HCT116 (cell line): ENCODE results near the gene ZNF674. TPM values are rescaled to one million over a fixed set of nuclear protein-coding genes. Genes with fewer than 3 reads are reported as not detected.

Experiments used
- ATAC-seq: fragments of 200-7000 bp; cut with Tn5 transposase; 2 replicates; pipeline ENCODE4 v1.9.1; 2020; ENCODE audit warnings: mild to moderate bottlenecking, moderate library complexity
- BruUV-seq: library from RNA; stranded (reverse); fragments of 400-500 nt; replicated peaks from 2 replicates; lab custom pipeline; 2021; lab: Mats Ljungman, UMichigan
- CTCF ChIA-PET: fragments of 300-600 bp; sonication (Branson Sonifier 250); formaldehyde crosslinking; loops from one replicate; lab custom pipeline; 2021; ENCODE audit warnings: antibody characterized with exemption; lab: Charles Lee
- POLR2A ChIA-PET: fragments of 300-600, 350-600 bp; sonication (Branson Sonifier 250); formaldehyde crosslinking; loops from one replicate; lab custom pipeline; 2021; ENCODE audit warnings: antibody characterized with exemption; lab: Charles Lee
- RAD21 ChIA-PET, 2 experiments: fragments of 300-600 bp; sonication (Branson Sonifier 250); formaldehyde crosslinking; loops; one replicate each; lab custom pipeline; 2023; ENCODE audit warnings: low total read pairs in 2 of 2; ENCODE audit not compliant: uncharacterized antibody in 2 of 2, unreplicated experiment in 2 of 2, low non-redundant PET in 1 of 2; lab: Charles Lee
- DNase-seq: peaks from one replicate; pipeline ENCODE4 v3.0.0-alpha.2; 2010; ENCODE audit warnings: low read depth, low spot score
- H2AFZ ChIP-seq: fragments of 200-600 bp; shearing (Covaris generic), sonication (generic); 2 replicates; pipeline ENCODE4 v1.6.1; 2017; ENCODE audit warnings: low read depth, mixed run types, mixed read lengths, antibody characterized with exemption, low read length; ENCODE audit not compliant: poor library complexity, severe bottlenecking
- H3K27ac ChIP-seq: 2 replicates; pipeline ENCODE4 v1.5.1; 2012; ENCODE audit warnings: low read depth, low read length
- H3K27me3 ChIP-seq: fragments of 200-600 bp; sonication (generic); 2 replicates; pipeline ENCODE4 v1.6.1; 2016; ENCODE audit warnings: mixed run types, low read length, mixed read lengths; ENCODE audit not compliant: insufficient read depth
- H3K36me3 ChIP-seq, 2 experiments: fragments of 200-500 bp in 1 of 2; fragments of 200-600 bp in 1 of 2; sonication (Bioruptor generic) in 1 of 2; sonication (generic) in 1 of 2; 2 replicates each; pipeline versions ENCODE4 v1.5.1 to v1.6.1; 2014 to 2016; ENCODE audit warnings: low read length in 2 of 2, inconsistent platforms in 1 of 2, mixed read lengths in 1 of 2, mixed run types in 1 of 2; ENCODE audit not compliant: insufficient read depth in 2 of 2, control insufficient read depth in 1 of 2
- H3K4me1 ChIP-seq, 2 experiments: fragments of 200-600 bp in 1 of 2; sonication (generic) in 1 of 2; 2 replicates each; pipeline versions ENCODE4 v1.5.1 to v1.6.1; 2012 to 2017; ENCODE audit warnings: low read length in 2 of 2, inconsistent platforms in 1 of 2, mild to moderate bottlenecking in 1 of 2, mixed read lengths in 1 of 2, mixed run types in 1 of 2, moderate library complexity in 1 of 2; ENCODE audit not compliant: insufficient read depth in 2 of 2, control insufficient read depth in 1 of 2
- H3K4me2 ChIP-seq: fragments of 200-600 bp; sonication (generic); 2 replicates; pipeline ENCODE4 v1.6.1; 2017; ENCODE audit warnings: mixed run types, low read length, mixed read lengths
- H3K4me3 ChIP-seq, 2 experiments: fragments of 200-600 bp in 1 of 2; sonication (generic) in 1 of 2; replicated peaks in 1 of 2; 2 replicates each; pipeline ENCODE4 v1.5.1; 2011 to 2016; ENCODE audit warnings: low read length in 2 of 2, control low read depth in 1 of 2, low read depth in 1 of 2, mild to moderate bottlenecking in 1 of 2, mixed read lengths in 1 of 2, mixed run types in 1 of 2
- H3K79me2 ChIP-seq: fragments of 200-600 bp; sonication (generic); 2 replicates; pipeline ENCODE4 v1.6.1; 2017; ENCODE audit warnings: mild to moderate bottlenecking, mixed run types, low read length, moderate library complexity, mixed read lengths; ENCODE audit not compliant: insufficient read depth
- H3K9ac ChIP-seq: fragments of 200-600 bp; sonication (generic); 2 replicates; pipeline ENCODE4 v1.6.1; 2016; ENCODE audit warnings: low read length, mixed read lengths
- H3K9me2 ChIP-seq: fragments of 200-600 bp; sonication (generic), shearing (Covaris generic); 2 replicates; pipeline ENCODE4 v1.6.1; 2017; ENCODE audit warnings: mixed run types, mild to moderate bottlenecking, moderate library complexity; ENCODE audit not compliant: insufficient read depth
- H3K9me3 ChIP-seq, 2 experiments: fragments of 200-500 bp in 1 of 2; fragments of 200-600 bp in 1 of 2; sonication (Bioruptor generic) in 1 of 2; sonication (generic) in 1 of 2; 2 replicates each; pipeline ENCODE4 v1.6.1; 2014 to 2017; ENCODE audit warnings: low read length in 2 of 2, mixed read lengths in 2 of 2, inconsistent platforms in 1 of 2, low read depth in 1 of 2, mild to moderate bottlenecking in 1 of 2, mixed run types in 1 of 2, moderate library complexity in 1 of 2; ENCODE audit not compliant: control insufficient read depth in 1 of 2, insufficient read depth in 1 of 2
- H4K20me1 ChIP-seq: fragments of 200-600 bp; sonication (generic), shearing (Covaris generic); 2 replicates; pipeline ENCODE4 v1.6.1; 2017; ENCODE audit warnings: mixed run types, mild to moderate bottlenecking, moderate library complexity; ENCODE audit not compliant: insufficient read depth
- EGR1 ChIP-seq: IDR thresholded peaks from 2 replicates; pipeline ENCODE4 v1.6.1; 2012; ENCODE audit warnings: low read depth
- EZH2phosphoT487 ChIP-seq: fragments of 200-600 bp; IDR thresholded peaks from 2 replicates; pipeline ENCODE4 v1.6.1; 2018; ENCODE audit warnings: antibody characterized with exemption, borderline replicate concordance
- FOSL1 ChIP-seq: IDR thresholded peaks from 2 replicates; pipeline ENCODE4 v1.6.1; 2012; ENCODE audit warnings: low read depth
- JUND ChIP-seq: IDR thresholded peaks from 2 replicates; pipeline ENCODE4 v1.6.1; 2012
- MAX ChIP-seq: IDR thresholded peaks from 2 replicates; pipeline ENCODE4 v1.6.1; 2012
- SIN3A ChIP-seq: IDR thresholded peaks from 2 replicates; pipeline ENCODE4 v1.6.1; 2012; ENCODE audit warnings: low read depth
- ZFX ChIP-seq: fragments of 450-650 bp; IDR thresholded peaks from 2 replicates; pipeline ENCODE4 v1.6.1; 2017
- ZNF274 ChIP-seq: fragments of 200-500 bp; sonication (Bioruptor generic); IDR thresholded peaks from 2 replicates; pipeline ENCODE4 v1.6.1; 2014; ENCODE audit warnings: mild to moderate bottlenecking, low read depth, low read length, inconsistent platforms
- intact Hi-C: fragments of 100-400 bp; cut with micrococcal nuclease; formaldehyde crosslinking; loops from 2 replicates; pipeline ENCODE4 v1.10.0; 2022
- total RNA-seq: library from RNA; stranded (reverse); gene quantifications from one replicate; pipeline ENCODE4 v1.2.1, GENCODE V29; 2021; ENCODE audit not compliant: unreplicated experiment
- TF ChIP-seq, protein P1 (sequence below): IDR thresholded peaks from 2 replicates; pipeline ENCODE4 v1.6.1; 2012

ZNF674 gene
- total RNA-seq, 1 experiment from 2014 or later: 5.2 TPM

GRCh38 chrX:46459603-46460002 is 85.6 kb downstream of the ZNF674 start:
- no peak overlapping the region for H3K27ac ChIP-seq
- no peaks in the 10 kb centered on the region for H3K79me2 ChIP-seq
- ChIA-PET POLR2A (no interaction called here), RAD21 (no interaction called here), CTCF (no interaction called here)
- H3K9me3 ChIP-seq: no peaks in the 10 kb centered on the region
- H3K4me2 ChIP-seq: no peak overlapping the region
- DNase-seq: no peak
- ATAC-seq: no peak
- no peaks in the 10 kb centered on the region for H4K20me1 ChIP-seq
- no peak overlapping the region for H3K4me3 ChIP-seq
- BruUV-seq: no TSS peak
- TF ChIP-seq, protein P1, sequence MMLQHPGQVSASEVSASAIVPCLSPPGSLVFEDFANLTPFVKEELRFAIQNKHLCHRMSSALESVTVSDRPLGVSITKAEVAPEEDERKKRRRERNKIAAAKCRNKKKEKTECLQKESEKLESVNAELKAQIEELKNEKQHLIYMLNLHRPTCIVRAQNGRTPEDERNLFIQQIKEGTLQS: no peak
- no peak for TF ChIP-seq FOSL1
- TF ChIP-seq EZH2phosphoT487: no peak
- H3K36me3 ChIP-seq: no peaks in the 10 kb centered on the region; a peak in 1 of 4 replicates
- H3K9me2 ChIP-seq: no peaks in the 10 kb centered on the region
- H3K9ac ChIP-seq: no peak overlapping the region
- intact Hi-C loops: no loop called here
- H3K4me1 ChIP-seq: no peaks in the 10 kb centered on the region
- no peaks in the 10 kb centered on the region for H3K27me3 ChIP-seq
- no peak overlapping the region for H2AFZ ChIP-seq

DNA sequence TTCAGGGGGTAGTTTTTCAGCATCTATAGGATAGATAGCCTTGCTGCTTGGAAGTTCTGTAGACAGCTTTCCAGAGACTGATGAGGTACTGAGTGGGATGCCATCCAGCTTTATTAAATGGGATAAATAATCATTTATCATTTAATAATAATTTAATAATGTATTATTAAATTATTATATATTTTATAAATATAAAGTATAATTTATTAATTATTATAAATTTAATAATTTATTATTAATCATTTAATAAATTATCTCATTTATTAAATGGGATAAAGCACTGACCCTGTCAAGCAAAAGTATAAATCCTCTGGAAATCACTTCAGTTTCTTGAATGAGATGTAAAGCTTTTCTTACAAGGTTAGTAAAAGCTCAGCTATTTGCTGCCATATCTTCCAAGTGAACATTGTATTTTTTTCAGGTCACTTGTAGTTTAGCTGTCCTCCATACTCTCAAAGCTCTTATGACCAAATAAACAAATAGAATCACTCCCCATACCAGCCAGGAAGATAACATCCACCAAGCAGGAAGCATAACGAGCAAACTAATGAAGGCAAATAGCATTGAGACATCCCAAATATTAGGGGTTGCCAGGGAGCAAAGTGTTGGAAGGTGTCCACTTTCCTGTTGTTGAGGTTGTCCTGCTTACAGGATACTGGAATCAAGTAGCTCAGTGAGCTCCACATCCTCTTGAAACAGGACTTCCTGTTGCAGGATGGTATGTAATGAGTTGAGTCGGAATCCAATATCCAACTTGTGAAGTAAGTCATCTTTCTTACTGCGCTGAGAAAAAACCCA is 88.9 kb downstream of the ZNF674 start:
- intact Hi-C loops: no loop called here
- DNase-seq: no peak
- ChIA-PET CTCF (no interaction called here), RAD21 (no interaction called here), POLR2A (no interaction called here)
- Histone ChIP-seq H3K9me3 (no peaks in the 10 kb centered on the region), H3K9me2 (no peaks in the 10 kb centered on the region), H3K9ac (no peak overlapping the region), H3K4me3 (no peak overlapping the region), H3K36me3 (peaks cover 0 to 2% of the 10 kb centered on the region in 2 experiments; a peak in 2 of 4 replicates), H3K79me2 (no peaks in the 10 kb centered on the region), H3K4me1 (no peaks in the 10 kb centered on the region), H3K27me3 (no peaks in the 10 kb centered on the region), H3K4me2 (no peak overlapping the region), H2AFZ (no peak overlapping the region), H4K20me1 (no peaks in the 10 kb centered on the region), H3K27ac (no peak overlapping the region)
- no TSS peak for BruUV-seq
- ATAC-seq: no peak
- TF ChIP-seq ZFX (no peak), JUND (no peak), EGR1 (no peak), FOSL1 (no peak), MAX (no peak), SIN3A (no peak), ZNF274 (no peak)

Other genes starting within 250 kb of the ZNF674 start
- gene CHST7, start 28.3 kb upstream of the ZNF674 start, total RNA-seq: 7.7 TPM
- gene SLC9A7, start 213.7 kb upstream of the ZNF674 start, total RNA-seq: 18.6 TPM